H9 (cell line): Measurements from ENCODE around the gene KCNJ1. TPM values are rescaled to one million over a fixed set of nuclear protein-coding genes. Genes with fewer than 3 reads are reported as not detected.

Experiments
- DNase-seq: peaks from one replicate; pipeline ENCODE4 v3.0.0-alpha.2; 2017
- H2AFZ ChIP-seq: one replicate; pipeline ENCODE4 v1.6.1; 2013; ENCODE audit warnings: mild to moderate bottlenecking, low read length, control low read depth, moderate library complexity
- H2AK5ac ChIP-seq: 2 replicates; pipeline ENCODE4 v1.6.1; 2013; ENCODE audit warnings: low read length, control low read depth, mixed read lengths; ENCODE audit not compliant: insufficient read length
- H2BK120ac ChIP-seq: one replicate; pipeline ENCODE4 v1.6.1; 2013; ENCODE audit warnings: low read depth, mild to moderate bottlenecking, low read length, control low read depth, inconsistent platforms; ENCODE audit not compliant: poor library complexity, severe bottlenecking
- H2BK12ac ChIP-seq: 2 replicates; pipeline ENCODE4 v1.6.1; 2013; ENCODE audit warnings: low read length, control low read depth, mixed read lengths, low read depth; ENCODE audit not compliant: insufficient read length
- H2BK15ac ChIP-seq: 2 replicates; pipeline ENCODE4 v1.6.1; 2013; ENCODE audit warnings: low read depth, low read length, control low read depth
- H2BK20ac ChIP-seq: one replicate; pipeline ENCODE4 v1.6.1; 2013; ENCODE audit warnings: low read depth, mild to moderate bottlenecking, low read length, control low read depth, inconsistent platforms; ENCODE audit not compliant: poor library complexity, severe bottlenecking
- H2BK5ac ChIP-seq: 2 replicates; pipeline ENCODE4 v1.6.1; 2013; ENCODE audit warnings: low read length, control low read depth, mixed read lengths; ENCODE audit not compliant: insufficient read length
- H3K14ac ChIP-seq: 2 replicates; pipeline ENCODE4 v1.6.1; 2013; ENCODE audit warnings: low read length, control low read depth; ENCODE audit not compliant: insufficient read depth
- H3K18ac ChIP-seq: 2 replicates; pipeline ENCODE4 v1.6.1; 2013; ENCODE audit warnings: low read depth, mild to moderate bottlenecking, mixed read lengths, low read length, control low read depth; ENCODE audit not compliant: insufficient read length
- H3K23ac ChIP-seq: 2 replicates; pipeline ENCODE4 v1.6.1; 2013; ENCODE audit warnings: low read length, control low read depth, mixed read lengths, low read depth; ENCODE audit not compliant: insufficient read length
- H3K23me2 ChIP-seq: 2 replicates; pipeline ENCODE4 v1.6.1; 2013; ENCODE audit warnings: low read depth, mild to moderate bottlenecking, mixed read lengths, low read length, control low read depth; ENCODE audit not compliant: insufficient read length, poor library complexity, severe bottlenecking
- H3K27ac ChIP-seq: 2 replicates; pipeline ENCODE4 v1.5.1; 2013; ENCODE audit warnings: low read length, control low read depth, mixed read lengths, low read depth; ENCODE audit not compliant: insufficient read length
- H3K27me3 ChIP-seq: 2 replicates; pipeline ENCODE4 v1.6.1; 2013; ENCODE audit warnings: low read length, control low read depth, inconsistent platforms; ENCODE audit not compliant: insufficient read depth
- H3K4ac ChIP-seq: 2 replicates; pipeline ENCODE4 v1.6.1; 2013; ENCODE audit warnings: low read depth, mild to moderate bottlenecking, control low read depth, inconsistent platforms, low read length, moderate library complexity
- H3K4me1 ChIP-seq: 2 replicates; pipeline ENCODE4 v1.6.1; 2013; ENCODE audit warnings: low read length, control low read depth, inconsistent platforms; ENCODE audit not compliant: insufficient read depth
- H3K4me2 ChIP-seq: 2 replicates; pipeline ENCODE4 v1.6.1; 2013; ENCODE audit warnings: low read length, control low read depth, mixed read lengths; ENCODE audit not compliant: insufficient read length, insufficient read depth
- H3K56ac ChIP-seq: 2 replicates; pipeline ENCODE4 v1.6.1; 2013; ENCODE audit warnings: low read depth, mild to moderate bottlenecking, mixed read lengths, low read length, control low read depth; ENCODE audit not compliant: insufficient read length
- H3K79me1 ChIP-seq: 2 replicates; pipeline ENCODE4 v1.6.1; 2013; ENCODE audit warnings: low read depth, mild to moderate bottlenecking, moderate library complexity, low read length, control low read depth, inconsistent platforms; ENCODE audit not compliant: insufficient read depth, poor library complexity, severe bottlenecking
- H3K79me2 ChIP-seq: 2 replicates; pipeline ENCODE4 v1.6.1; 2013; ENCODE audit warnings: low read length, control low read depth, inconsistent platforms; ENCODE audit not compliant: insufficient read depth
- H3K9ac ChIP-seq: 2 replicates; pipeline ENCODE4 v1.6.1; 2013; ENCODE audit warnings: low read length, control low read depth, mixed read lengths; ENCODE audit not compliant: insufficient read length; ENCODE audit errors: extremely low read depth
- H3K9me3 ChIP-seq: one replicate; pipeline ENCODE4 v1.6.1; 2013; ENCODE audit warnings: low read depth, low read length, inconsistent platforms; ENCODE audit not compliant: control insufficient read depth
- H3T11ph ChIP-seq: one replicate; pipeline ENCODE4 v1.6.1; 2013; ENCODE audit warnings: mild to moderate bottlenecking, low read length, control low read depth, inconsistent platforms
- H4K20me1 ChIP-seq: one replicate; pipeline ENCODE4 v1.6.1; 2013; ENCODE audit not compliant: control insufficient read depth, insufficient read length, insufficient read depth
- H4K5ac ChIP-seq: 2 replicates; pipeline ENCODE4 v1.6.1; 2013; ENCODE audit warnings: low read depth, mild to moderate bottlenecking, mixed read lengths, low read length, control low read depth; ENCODE audit not compliant: insufficient read length
- H4K8ac ChIP-seq: replicated peaks from 2 replicates; pipeline ENCODE4 v1.6.1; 2013; ENCODE audit warnings: low read length, control low read depth, mixed read lengths, low read depth; ENCODE audit not compliant: insufficient read length
- H4K91ac ChIP-seq: 2 replicates; pipeline ENCODE4 v1.6.1; 2013; ENCODE audit warnings: low read depth, mild to moderate bottlenecking, moderate library complexity, mixed read lengths, low read length, control low read depth; ENCODE audit not compliant: insufficient read length
- H3K27ac Mint-ChIP-seq, 3 experiments: 2 replicates in 2 of 3; 3 replicates in 1 of 3; pipeline ENCODE4 v1.8.0; 2020 to 2021; ENCODE audit warnings: mixed read lengths in 3 of 3, mild to moderate bottlenecking in 1 of 3, moderate library complexity in 1 of 3
- H3K27me3 Mint-ChIP-seq: 2 replicates; pipeline ENCODE4 v1.8.0; 2021; ENCODE audit warnings: low read depth, mild to moderate bottlenecking, moderate library complexity, mixed read lengths
- H3K36me3 Mint-ChIP-seq, 3 experiments: 2 replicates in 2 of 3; 3 replicates in 1 of 3; pipeline ENCODE4 v1.8.0; 2020 to 2021; ENCODE audit warnings: low read depth in 3 of 3, mixed read lengths in 3 of 3; ENCODE audit not compliant: insufficient read depth in 1 of 3
- H3K4me1 Mint-ChIP-seq, 2 experiments: 2 replicates each; pipeline ENCODE4 v1.8.0; 2020; ENCODE audit warnings: mixed read lengths in 2 of 2
- H3K4me3 Mint-ChIP-seq, 2 experiments: 2 replicates in 1 of 2; 3 replicates in 1 of 2; pipeline ENCODE4 v1.8.0; 2020 to 2021; ENCODE audit warnings: mild to moderate bottlenecking in 2 of 2, mixed read lengths in 2 of 2, moderate library complexity in 1 of 2
- H3K9me3 Mint-ChIP-seq, 2 experiments: 2 replicates in 1 of 2; 3 replicates in 1 of 2; pipeline ENCODE4 v1.8.0; 2020; ENCODE audit warnings: mild to moderate bottlenecking in 2 of 2, mixed read lengths in 2 of 2, moderate library complexity in 1 of 2
- WGBS: extraction: QIAGEN DNeasy Blood & Tissue Kit; methylation state at CpG from one replicate; pipeline ENCODE4 v1.1.7; 2013; ENCODE audit warnings: missing lambda C conversion rate, low lambda C conversion rate, mixed read lengths; ENCODE audit not compliant: insufficient read length; ENCODE audit errors: extremely low coverage; 5-methylcytosine and 5-hydroxymethylcytosine counted together
- total RNA-seq: library from RNA; stranded (reverse); gene quantifications from 2 replicates; pipeline ENCODE4 v1.2.1, GENCODE V29; 2021
- TF ChIP-seq, protein P1 (sequence below): fragments of 200-600 bp; sonication (generic); conservative IDR thresholded peaks from 3 replicates; pipeline ENCODE4 v1.8.0; 2021; ENCODE audit warnings: antibody characterized with exemption, mild to moderate bottlenecking

Gene KCNJ1
- total RNA-seq, 1 experiment from 2014 or later, result not detected

DNA sequence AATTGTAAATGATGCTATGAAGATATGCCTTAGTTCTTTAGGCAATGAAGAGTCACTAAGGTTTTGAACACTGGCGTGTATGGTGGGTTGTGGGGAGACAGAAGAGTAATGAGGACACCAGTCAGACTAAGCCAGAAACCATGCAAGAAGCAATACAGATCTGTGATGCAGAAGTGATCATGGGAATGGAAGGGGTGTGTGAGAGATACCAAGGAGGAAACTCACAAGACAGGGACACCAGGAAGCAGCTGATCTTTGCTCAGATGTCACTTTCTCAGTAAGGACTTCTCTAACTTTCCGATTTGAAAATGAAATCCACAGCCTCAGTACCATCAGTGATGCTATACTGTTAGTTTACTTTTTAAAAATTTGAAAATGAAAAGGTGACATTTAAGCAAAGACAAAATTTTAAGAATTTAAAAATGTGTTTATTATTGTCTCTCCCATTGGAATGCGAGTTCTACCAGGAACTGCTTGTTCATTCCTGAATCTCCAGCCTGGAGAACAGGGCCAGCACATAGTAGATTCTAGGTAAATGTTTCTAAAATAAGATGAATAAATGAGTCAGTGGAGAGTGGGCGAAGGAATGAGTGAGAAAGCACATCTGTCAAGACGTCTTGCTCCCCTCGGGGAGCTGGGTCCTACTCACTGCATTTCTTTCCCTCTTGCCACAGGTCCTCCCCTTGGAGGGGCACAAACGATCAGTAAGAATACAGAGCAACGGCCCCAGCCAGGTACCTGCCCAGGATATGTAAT is 60.4 kb downstream of the KCNJ1 start:
- no peak overlapping the region for H2AFZ ChIP-seq
- no peak overlapping the region for H3K14ac ChIP-seq
- Mint-ChIP-seq H3K9me3 (no peaks in the 10 kb centered on the region; a peak in 2 of 5 replicates), H3K27ac (no peak overlapping the region), H3K27me3 (peaks cover 6% of the 10 kb centered on the region; the same call in 1 of the 2 replicates), H3K36me3 (no peaks in the 10 kb centered on the region), H3K4me3 (no peak overlapping the region), H3K4me1 (peaks cover 21 to 23% of the 10 kb centered on the region in 2 experiments)
- no CpG with 5 or more reads among the region's 8 CpGs for WGBS
- no peak overlapping the region for H2BK20ac ChIP-seq
- H3K9ac ChIP-seq, result no peak overlapping the region
- no peak overlapping the region for H3T11ph ChIP-seq
- TF ChIP-seq, protein P1, sequence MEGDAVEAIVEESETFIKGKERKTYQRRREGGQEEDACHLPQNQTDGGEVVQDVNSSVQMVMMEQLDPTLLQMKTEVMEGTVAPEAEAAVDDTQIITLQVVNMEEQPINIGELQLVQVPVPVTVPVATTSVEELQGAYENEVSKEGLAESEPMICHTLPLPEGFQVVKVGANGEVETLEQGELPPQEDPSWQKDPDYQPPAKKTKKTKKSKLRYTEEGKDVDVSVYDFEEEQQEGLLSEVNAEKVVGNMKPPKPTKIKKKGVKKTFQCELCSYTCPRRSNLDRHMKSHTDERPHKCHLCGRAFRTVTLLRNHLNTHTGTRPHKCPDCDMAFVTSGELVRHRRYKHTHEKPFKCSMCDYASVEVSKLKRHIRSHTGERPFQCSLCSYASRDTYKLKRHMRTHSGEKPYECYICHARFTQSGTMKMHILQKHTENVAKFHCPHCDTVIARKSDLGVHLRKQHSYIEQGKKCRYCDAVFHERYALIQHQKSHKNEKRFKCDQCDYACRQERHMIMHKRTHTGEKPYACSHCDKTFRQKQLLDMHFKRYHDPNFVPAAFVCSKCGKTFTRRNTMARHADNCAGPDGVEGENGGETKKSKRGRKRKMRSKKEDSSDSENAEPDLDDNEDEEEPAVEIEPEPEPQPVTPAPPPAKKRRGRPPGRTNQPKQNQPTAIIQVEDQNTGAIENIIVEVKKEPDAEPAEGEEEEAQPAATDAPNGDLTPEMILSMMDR, result no peak
- no peak for DNase-seq
- H3K27ac ChIP-seq, result no peak overlapping the region
- H3K27me3 ChIP-seq, result no peaks in the 10 kb centered on the region
- H3K23ac ChIP-seq, result no peak overlapping the region
- H2BK120ac ChIP-seq, result no peak overlapping the region
- H3K4me2 ChIP-seq, result no peak overlapping the region
- no peaks in the 10 kb centered on the region for H3K79me1 ChIP-seq
- no peak overlapping the region for H4K5ac ChIP-seq
- H3K9me3 ChIP-seq, result no peaks in the 10 kb centered on the region
- H4K8ac ChIP-seq, result no peak overlapping the region
- no peaks in the 10 kb centered on the region for H3K23me2 ChIP-seq
- H3K56ac ChIP-seq, result no peak overlapping the region
- no peak overlapping the region for H2BK15ac ChIP-seq
- H4K91ac ChIP-seq, result no peak overlapping the region
- no peak overlapping the region for H2BK12ac ChIP-seq
- no peak overlapping the region for H3K4ac ChIP-seq
- no peaks in the 10 kb centered on the region for H4K20me1 ChIP-seq
- no peak overlapping the region for H3K18ac ChIP-seq
- H3K79me2 ChIP-seq, result no peaks in the 10 kb centered on the region
- H2AK5ac ChIP-seq, result no peak overlapping the region
- no peak overlapping the region for H2BK5ac ChIP-seq
- no peaks in the 10 kb centered on the region for H3K4me1 ChIP-seq
